SK-N-SH (cell line): ENCODE data around the gene SLC35F6. TPM values are rescaled to one million over a fixed set of nuclear protein-coding genes. Genes with fewer than 3 reads are reported as not detected.
A peak's percentile ranks its signal among the peaks of the same experiment; 100 is the strongest.
"Not testable (repeated sequence)": the region's sequence is repeated elsewhere in the genome, so short reads cannot be mapped to it uniquely, and the experiment has no call there.

Experiments
- CTCF ChIA-PET: fragments of 300-600, 350-600 bp; formaldehyde crosslinking; extraction: SDS; loops from one replicate; lab custom pipeline; 2021; lab: Yijun Ruan, JAX
- POLR2A ChIA-PET: fragments of 350-600 bp; sonication (Branson Sonifier 250); formaldehyde crosslinking; extraction: SDS; loops from one replicate; lab custom pipeline; 2020; ENCODE audit warnings: antibody characterized with exemption, inconsistent platforms; lab: Yijun Ruan, JAX
- DNase-seq: peaks from one replicate; pipeline ENCODE4 v3.0.0; 2012
- H2AFZ ChIP-seq: fragments of 200-600 bp; sonication (generic); 2 replicates; pipeline ENCODE4 v1.8.1; 2016; ENCODE audit warnings: antibody characterized with exemption, mild to moderate bottlenecking, low read depth
- H3F3A ChIP-seq: fragments of 200-600 bp; sonication (generic); replicated peaks from 2 replicates; pipeline ENCODE3; 2016; ENCODE audit warnings: antibody characterized with exemption, mild to moderate bottlenecking; ENCODE audit not compliant: insufficient read depth
- H3K27ac ChIP-seq, 2 experiments: fragments of 200-500 bp in 1 of 2; fragments of 200-600 bp in 1 of 2; sonication (Bioruptor generic) in 1 of 2; sonication (generic), shearing (Covaris generic) in 1 of 2; 2 replicates each; pipeline versions ENCODE4 v1.5.1 to v1.6.1; 2014 to 2016; ENCODE audit warnings: low read depth in 2 of 2, inconsistent platforms in 1 of 2, low read length in 1 of 2, mild to moderate bottlenecking in 1 of 2, mixed read lengths in 1 of 2
- H3K27me3 ChIP-seq: fragments of 200-600 bp; sonication (generic), shearing (Covaris generic); 2 replicates; pipeline ENCODE4 v1.6.1; 2016; ENCODE audit warnings: mixed run types; ENCODE audit not compliant: insufficient read depth
- H3K36me3 ChIP-seq, 2 experiments: fragments of 200-500 bp in 1 of 2; fragments of 200-600 bp in 1 of 2; sonication (Bioruptor generic) in 1 of 2; sonication (generic) in 1 of 2; replicated peaks in 1 of 2; 2 replicates each; pipeline versions ENCODE3 to v1.5.1; 2014 to 2016; ENCODE audit warnings: low read length in 1 of 2, mild to moderate bottlenecking in 1 of 2; ENCODE audit not compliant: insufficient read depth in 2 of 2, control insufficient read depth in 1 of 2
- H3K4me1 ChIP-seq, 2 experiments: fragments of 200-500 bp in 1 of 2; fragments of 200-600 bp in 1 of 2; sonication (Bioruptor generic) in 1 of 2; sonication (generic), shearing (Covaris generic) in 1 of 2; 2 replicates each; pipeline versions ENCODE4 v1.5.1 to v1.6.1; 2014 to 2016; ENCODE audit warnings: low read depth in 1 of 2, low read length in 1 of 2, mixed run types in 1 of 2; ENCODE audit not compliant: insufficient read depth in 2 of 2, control insufficient read depth in 1 of 2
- H3K4me2 ChIP-seq: fragments of 200-600 bp; sonication (generic), shearing (Covaris generic); 2 replicates; pipeline ENCODE4 v1.6.1; 2017; ENCODE audit warnings: mixed run types
- H3K4me3 ChIP-seq, 2 experiments: fragments of 200-500 bp in 1 of 2; fragments of 200-600 bp in 1 of 2; sonication (Bioruptor generic) in 1 of 2; sonication (generic), shearing (Covaris generic) in 1 of 2; 2 replicates each; pipeline versions ENCODE4 v1.5.1 to v1.8.1; 2014 to 2016; ENCODE audit warnings: low read depth in 2 of 2, inconsistent platforms in 1 of 2, low read length in 1 of 2, mild to moderate bottlenecking in 1 of 2, mixed read lengths in 1 of 2, moderate library complexity in 1 of 2
- H3K79me2 ChIP-seq: fragments of 200-600 bp; sonication (generic); 2 replicates; pipeline ENCODE4 v1.8.1; 2017; ENCODE audit warnings: mild to moderate bottlenecking; ENCODE audit not compliant: insufficient read depth
- H3K9ac ChIP-seq: fragments of 200-600 bp; sonication (generic); 2 replicates; pipeline ENCODE4 v1.6.1; 2017; ENCODE audit warnings: mixed run types
- H3K9me2 ChIP-seq: fragments of 200-600 bp; sonication (generic); 2 replicates; pipeline ENCODE4 v1.6.1; 2017; ENCODE audit warnings: mixed run types
- H3K9me3 ChIP-seq: fragments of 200-600 bp; sonication (generic); 2 replicates; pipeline ENCODE4 v1.6.1; 2017; ENCODE audit warnings: mixed run types, mild to moderate bottlenecking, moderate library complexity
- H4K20me1 ChIP-seq: fragments of 200-600 bp; sonication (generic); 2 replicates; pipeline ENCODE4 v1.6.1; 2017; ENCODE audit warnings: mild to moderate bottlenecking, mixed run types; ENCODE audit not compliant: insufficient read depth
- CTCF ChIP-seq: fragments of 200-600 bp; sonication (generic); IDR thresholded peaks from 2 replicates; pipeline ENCODE4 v1.6.1; 2017; ENCODE audit warnings: antibody characterized with exemption, mild to moderate bottlenecking, moderate library complexity
- NFIC ChIP-seq: IDR thresholded peaks from 2 replicates; pipeline ENCODE4 v1.4.0; 2012; ENCODE audit warnings: borderline replicate concordance
- REST ChIP-seq: IDR thresholded peaks from 2 replicates; pipeline ENCODE4 v1.6.1; 2012; ENCODE audit warnings: mild to moderate bottlenecking, low read depth, low read length, moderate library complexity
- RXRA ChIP-seq: IDR thresholded peaks from 2 replicates; pipeline ENCODE4 v1.4.0; 2012; ENCODE audit warnings: low read depth, mild to moderate bottlenecking, borderline replicate concordance
- TEAD4 ChIP-seq: IDR thresholded peaks from 2 replicates; pipeline ENCODE4 v1.4.0; 2012; ENCODE audit warnings: mild to moderate bottlenecking, borderline replicate concordance; ENCODE audit not compliant: insufficient read depth
- USF1 ChIP-seq: IDR thresholded peaks from 2 replicates; pipeline ENCODE4 v1.4.0; 2012; ENCODE audit warnings: low read depth, borderline replicate concordance
- YY1 ChIP-seq: IDR thresholded peaks from 2 replicates; pipeline ENCODE4 v1.4.0; 2012; ENCODE audit warnings: low read depth, mild to moderate bottlenecking
- ZBTB33 ChIP-seq: IDR thresholded peaks from 2 replicates; pipeline ENCODE4 v1.4.0; 2012; ENCODE audit warnings: low read depth, borderline replicate concordance
- WGBS: methylation state at CpG from one replicate; pipeline ENCODE4 v1.1.6; 2017; ENCODE audit warnings: low lambda C conversion rate; 5-methylcytosine and 5-hydroxymethylcytosine counted together
- polyA plus RNA-seq, 3 experiments: library from polyadenylated mRNA; depleted of rRNA; stranded (reverse); fragments of >200 nt; gene quantifications; 2 replicates each; pipeline ENCODE4 v1.2.3, GENCODE V29; 2012

The SLC35F6 gene
- polyA plus RNA-seq, 1 of the 3 experiments (the other 2 are of a cell fraction): 16.0 TPM

GRCh38 chr2:26746934-26747333, 17.1 kb upstream of the SLC35F6 start:
- POLR2A ChIA-PET: no interaction called here
- H3K27ac ChIP-seq: no peak overlapping the region
- no peaks in the 10 kb centered on the region for H4K20me1 ChIP-seq
- no peak for DNase-seq
- H3K9ac ChIP-seq: no peak overlapping the region
- H3K9me3 ChIP-seq: no peaks in the 10 kb centered on the region
- TF ChIP-seq ZBTB33 (no peak), CTCF (no peak), REST (no peak), YY1 (no peak), RXRA (no peak), USF1 (no peak), TEAD4 (no peak), NFIC (no peak)
- WGBS: 63% methylated on average over 3 of the region's 3 CpGs
- no peak overlapping the region for H2AFZ ChIP-seq
- H3K4me1 ChIP-seq: peaks cover 0 to 3% of the 10 kb centered on the region in 2 experiments; a peak in 1 of 4 replicates
- H3K9me2 ChIP-seq: no peaks in the 10 kb centered on the region
- no peaks in the 10 kb centered on the region for H3K36me3 ChIP-seq
- no peaks in the 10 kb centered on the region for H3K79me2 ChIP-seq
- H3F3A ChIP-seq: no peaks in the 10 kb centered on the region
- H3K27me3 ChIP-seq: no peaks in the 10 kb centered on the region
- no peak overlapping the region for H3K4me3 ChIP-seq
- H3K4me2 ChIP-seq: no peak overlapping the region
- CTCF ChIA-PET: interaction anchor here (0.8 to 22.3 kb wide), 16 partner anchors 10 to 274 kb away, joined by 3 to 944 read pairs (median 10); no protein-coding TSS in a partner anchor

- not testable (repeated sequence) for H3K4me3 ChIP-seq
- 0 out of 4 replicates have a peak overlapping the region, but pooled peaks of 1 of the 2 experiments have one; percentile 29 for H3K27ac ChIP-seq
Observed at GRCh38 chr2:26749787-26750420, 14.2 kb upstream of the SLC35F6 start.

GRCh38 chr2:26750467-26750866, 13.6 kb upstream of the SLC35F6 start:
- CTCF ChIA-PET: interaction anchor here (1.5 to 5.6 kb wide), 2 partner anchors 9 to 144 kb away, joined by 3 to 62 read pairs; no protein-coding TSS in a partner anchor

More at GRCh38 chr2:26749787-26750420, 14.2 kb upstream of the SLC35F6 start:
- H3K36me3 ChIP-seq, H3K9ac ChIP-seq, H3F3A ChIP-seq, H3K79me2 ChIP-seq, H3K9me3 ChIP-seq, DNase-seq, H3K4me2 ChIP-seq, H3K27me3 ChIP-seq, POLR2A ChIA-PET, H4K20me1 ChIP-seq, H3K9me2 ChIP-seq: not testable (repeated sequence)
- H3K4me1 ChIP-seq: peaks cover 0 to 15% of the 10 kb centered on the region in 2 experiments; a peak in 1 of 4 replicates
- WGBS: 64% methylated on average over 8 of the region's 8 CpGs
- peak overlapping the region; percentile 25; the same call in 1 of the 2 replicates for H2AFZ ChIP-seq
- CTCF ChIA-PET: interaction anchor here (0.9 to 22.3 kb wide), 4 partner anchors 20 to 171 kb away, joined by 3 to 944 read pairs (median 82); no protein-coding TSS in a partner anchor

More at GRCh38 chr2:26750467-26750866, 13.6 kb upstream of the SLC35F6 start:
- H3K36me3 ChIP-seq, H3F3A ChIP-seq, H4K20me1 ChIP-seq, POLR2A ChIA-PET, H3K9me3 ChIP-seq, H3K9me2 ChIP-seq, H3K79me2 ChIP-seq, H3K27ac ChIP-seq, H3K27me3 ChIP-seq, H3K4me3 ChIP-seq, H3K4me2 ChIP-seq, DNase-seq, H2AFZ ChIP-seq, H3K9ac ChIP-seq: not testable (repeated sequence)
- H3K4me1 ChIP-seq: peaks cover 0 to 20% of the 10 kb centered on the region in 2 experiments; a peak in 1 of 4 replicates
- WGBS: 88% methylated on average over 11 of the region's 11 CpGs
